ENCODE results near the gene EFNA2. TPM values are rescaled to one million over a fixed set of nuclear protein-coding genes. Genes with fewer than 3 reads are reported as not detected.

Gene EFNA2
- total and polyA plus RNA-seq, 2 experiments from 2014 or later = 2.7 to 10.3 TPM

DNA sequence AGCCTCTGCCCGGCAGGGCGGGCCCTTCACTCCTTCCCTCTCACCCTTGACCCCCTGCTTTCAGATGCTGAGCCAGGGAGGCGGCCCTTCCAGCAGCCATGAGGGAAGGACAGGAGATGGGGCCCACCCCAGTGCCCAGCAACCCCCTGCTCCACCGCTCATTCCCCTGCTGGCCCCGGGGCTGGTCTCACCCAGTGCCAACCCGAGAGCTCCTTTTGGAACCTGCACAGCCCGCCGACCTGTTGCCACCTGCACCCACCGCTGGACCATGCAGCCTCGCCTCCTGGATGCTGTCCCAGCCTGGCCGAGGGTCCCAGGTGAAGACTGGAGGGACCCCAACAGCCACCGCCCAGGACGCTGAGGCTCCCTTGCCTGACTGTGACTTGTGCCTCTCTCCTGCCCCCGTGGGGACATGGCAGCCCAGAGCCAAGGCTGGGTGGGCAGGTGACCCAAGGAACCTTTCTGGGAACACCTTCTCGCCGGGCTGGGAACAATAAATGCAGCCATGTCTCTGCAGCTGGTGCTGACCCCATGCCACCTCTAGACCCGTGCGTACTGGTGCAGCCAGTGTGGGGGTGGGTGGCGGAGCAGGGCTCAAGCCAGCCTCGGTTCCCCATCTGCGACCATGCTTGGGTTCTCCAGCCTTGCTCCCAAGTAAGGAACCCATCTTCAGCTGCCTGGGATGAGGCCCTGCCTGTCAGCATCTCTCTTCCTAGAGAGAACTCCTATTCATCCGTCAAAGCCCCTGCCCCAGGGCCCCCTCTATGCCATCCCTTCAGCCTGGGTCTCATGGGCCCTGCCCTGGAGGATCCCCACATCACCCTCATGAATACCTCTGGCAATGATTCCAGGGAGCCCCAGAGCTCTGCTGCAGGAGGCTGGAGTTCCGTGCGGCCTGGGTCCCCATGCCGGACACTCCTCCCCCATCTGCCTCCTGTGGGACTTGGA lies 6.7 kb upstream of the EFNA2 start:
- no peak overlapping the region for H3K4me3 ChIP-seq
- H3K36me3 ChIP-seq (ENCODE audit: insufficient read depth) = peaks cover under 1% of the 10 kb centered on the region; the same call in 1 of the 2 replicates
- Mint-ChIP-seq H3K27ac (no peak overlapping the region), H3K4me3 (no peak overlapping the region), H3K4me1 (peaks cover 20% of the 10 kb centered on the region), H3K9me3 (no peaks in the 10 kb centered on the region; the same call in 2 of the 3 replicates), H3K27me3 (ENCODE audit: insufficient read depth, low read depth, poor library complexity) (peaks cover 22% of the 10 kb centered on the region), H3K36me3 (ENCODE audit: low read depth) (peaks cover 19% of the 10 kb centered on the region)
- no peak overlapping the region for H3K27ac ChIP-seq (ENCODE audit: low read depth)
- H4K20me1 ChIP-seq (replicated peaks; ENCODE audit: insufficient read depth) = peaks cover 2% of the 10 kb centered on the region; the same call in 1 of the 2 replicates
- H3K27me3 ChIP-seq (ENCODE audit: insufficient read depth) = peaks cover 2% of the 10 kb centered on the region; the same call in 1 of the 2 replicates
- H3K9me2 ChIP-seq (ENCODE audit: insufficient read depth) = no peaks in the 10 kb centered on the region
- peaks cover 28% of the 10 kb centered on the region for H3F3A ChIP-seq (replicated peaks; ENCODE audit: low read depth)
- H2AFZ ChIP-seq = no peak overlapping the region
- TF ChIP-seq CREB1 (CRISPR knock-in tag; IDR thresholded peaks at IDR 0.05; ENCODE audit: low read depth) = no peak
- TF ChIP-seq, protein P1, sequence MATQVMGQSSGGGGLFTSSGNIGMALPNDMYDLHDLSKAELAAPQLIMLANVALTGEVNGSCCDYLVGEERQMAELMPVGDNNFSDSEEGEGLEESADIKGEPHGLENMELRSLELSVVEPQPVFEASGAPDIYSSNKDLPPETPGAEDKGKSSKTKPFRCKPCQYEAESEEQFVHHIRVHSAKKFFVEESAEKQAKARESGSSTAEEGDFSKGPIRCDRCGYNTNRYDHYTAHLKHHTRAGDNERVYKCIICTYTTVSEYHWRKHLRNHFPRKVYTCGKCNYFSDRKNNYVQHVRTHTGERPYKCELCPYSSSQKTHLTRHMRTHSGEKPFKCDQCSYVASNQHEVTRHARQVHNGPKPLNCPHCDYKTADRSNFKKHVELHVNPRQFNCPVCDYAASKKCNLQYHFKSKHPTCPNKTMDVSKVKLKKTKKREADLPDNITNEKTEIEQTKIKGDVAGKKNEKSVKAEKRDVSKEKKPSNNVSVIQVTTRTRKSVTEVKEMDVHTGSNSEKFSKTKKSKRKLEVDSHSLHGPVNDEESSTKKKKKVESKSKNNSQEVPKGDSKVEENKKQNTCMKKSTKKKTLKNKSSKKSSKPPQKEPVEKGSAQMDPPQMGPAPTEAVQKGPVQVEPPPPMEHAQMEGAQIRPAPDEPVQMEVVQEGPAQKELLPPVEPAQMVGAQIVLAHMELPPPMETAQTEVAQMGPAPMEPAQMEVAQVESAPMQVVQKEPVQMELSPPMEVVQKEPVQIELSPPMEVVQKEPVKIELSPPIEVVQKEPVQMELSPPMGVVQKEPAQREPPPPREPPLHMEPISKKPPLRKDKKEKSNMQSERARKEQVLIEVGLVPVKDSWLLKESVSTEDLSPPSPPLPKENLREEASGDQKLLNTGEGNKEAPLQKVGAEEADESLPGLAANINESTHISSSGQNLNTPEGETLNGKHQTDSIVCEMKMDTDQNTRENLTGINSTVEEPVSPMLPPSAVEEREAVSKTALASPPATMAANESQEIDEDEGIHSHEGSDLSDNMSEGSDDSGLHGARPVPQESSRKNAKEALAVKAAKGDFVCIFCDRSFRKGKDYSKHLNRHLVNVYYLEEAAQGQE (IDR thresholded peaks at IDR 0.05; ENCODE audit: unreplicated experiment) = no peak
- TF ChIP-seq JUNB (IDR thresholded peaks at IDR 0.05; ENCODE audit: unreplicated experiment) = no peak
- TF ChIP-seq, protein P2, sequence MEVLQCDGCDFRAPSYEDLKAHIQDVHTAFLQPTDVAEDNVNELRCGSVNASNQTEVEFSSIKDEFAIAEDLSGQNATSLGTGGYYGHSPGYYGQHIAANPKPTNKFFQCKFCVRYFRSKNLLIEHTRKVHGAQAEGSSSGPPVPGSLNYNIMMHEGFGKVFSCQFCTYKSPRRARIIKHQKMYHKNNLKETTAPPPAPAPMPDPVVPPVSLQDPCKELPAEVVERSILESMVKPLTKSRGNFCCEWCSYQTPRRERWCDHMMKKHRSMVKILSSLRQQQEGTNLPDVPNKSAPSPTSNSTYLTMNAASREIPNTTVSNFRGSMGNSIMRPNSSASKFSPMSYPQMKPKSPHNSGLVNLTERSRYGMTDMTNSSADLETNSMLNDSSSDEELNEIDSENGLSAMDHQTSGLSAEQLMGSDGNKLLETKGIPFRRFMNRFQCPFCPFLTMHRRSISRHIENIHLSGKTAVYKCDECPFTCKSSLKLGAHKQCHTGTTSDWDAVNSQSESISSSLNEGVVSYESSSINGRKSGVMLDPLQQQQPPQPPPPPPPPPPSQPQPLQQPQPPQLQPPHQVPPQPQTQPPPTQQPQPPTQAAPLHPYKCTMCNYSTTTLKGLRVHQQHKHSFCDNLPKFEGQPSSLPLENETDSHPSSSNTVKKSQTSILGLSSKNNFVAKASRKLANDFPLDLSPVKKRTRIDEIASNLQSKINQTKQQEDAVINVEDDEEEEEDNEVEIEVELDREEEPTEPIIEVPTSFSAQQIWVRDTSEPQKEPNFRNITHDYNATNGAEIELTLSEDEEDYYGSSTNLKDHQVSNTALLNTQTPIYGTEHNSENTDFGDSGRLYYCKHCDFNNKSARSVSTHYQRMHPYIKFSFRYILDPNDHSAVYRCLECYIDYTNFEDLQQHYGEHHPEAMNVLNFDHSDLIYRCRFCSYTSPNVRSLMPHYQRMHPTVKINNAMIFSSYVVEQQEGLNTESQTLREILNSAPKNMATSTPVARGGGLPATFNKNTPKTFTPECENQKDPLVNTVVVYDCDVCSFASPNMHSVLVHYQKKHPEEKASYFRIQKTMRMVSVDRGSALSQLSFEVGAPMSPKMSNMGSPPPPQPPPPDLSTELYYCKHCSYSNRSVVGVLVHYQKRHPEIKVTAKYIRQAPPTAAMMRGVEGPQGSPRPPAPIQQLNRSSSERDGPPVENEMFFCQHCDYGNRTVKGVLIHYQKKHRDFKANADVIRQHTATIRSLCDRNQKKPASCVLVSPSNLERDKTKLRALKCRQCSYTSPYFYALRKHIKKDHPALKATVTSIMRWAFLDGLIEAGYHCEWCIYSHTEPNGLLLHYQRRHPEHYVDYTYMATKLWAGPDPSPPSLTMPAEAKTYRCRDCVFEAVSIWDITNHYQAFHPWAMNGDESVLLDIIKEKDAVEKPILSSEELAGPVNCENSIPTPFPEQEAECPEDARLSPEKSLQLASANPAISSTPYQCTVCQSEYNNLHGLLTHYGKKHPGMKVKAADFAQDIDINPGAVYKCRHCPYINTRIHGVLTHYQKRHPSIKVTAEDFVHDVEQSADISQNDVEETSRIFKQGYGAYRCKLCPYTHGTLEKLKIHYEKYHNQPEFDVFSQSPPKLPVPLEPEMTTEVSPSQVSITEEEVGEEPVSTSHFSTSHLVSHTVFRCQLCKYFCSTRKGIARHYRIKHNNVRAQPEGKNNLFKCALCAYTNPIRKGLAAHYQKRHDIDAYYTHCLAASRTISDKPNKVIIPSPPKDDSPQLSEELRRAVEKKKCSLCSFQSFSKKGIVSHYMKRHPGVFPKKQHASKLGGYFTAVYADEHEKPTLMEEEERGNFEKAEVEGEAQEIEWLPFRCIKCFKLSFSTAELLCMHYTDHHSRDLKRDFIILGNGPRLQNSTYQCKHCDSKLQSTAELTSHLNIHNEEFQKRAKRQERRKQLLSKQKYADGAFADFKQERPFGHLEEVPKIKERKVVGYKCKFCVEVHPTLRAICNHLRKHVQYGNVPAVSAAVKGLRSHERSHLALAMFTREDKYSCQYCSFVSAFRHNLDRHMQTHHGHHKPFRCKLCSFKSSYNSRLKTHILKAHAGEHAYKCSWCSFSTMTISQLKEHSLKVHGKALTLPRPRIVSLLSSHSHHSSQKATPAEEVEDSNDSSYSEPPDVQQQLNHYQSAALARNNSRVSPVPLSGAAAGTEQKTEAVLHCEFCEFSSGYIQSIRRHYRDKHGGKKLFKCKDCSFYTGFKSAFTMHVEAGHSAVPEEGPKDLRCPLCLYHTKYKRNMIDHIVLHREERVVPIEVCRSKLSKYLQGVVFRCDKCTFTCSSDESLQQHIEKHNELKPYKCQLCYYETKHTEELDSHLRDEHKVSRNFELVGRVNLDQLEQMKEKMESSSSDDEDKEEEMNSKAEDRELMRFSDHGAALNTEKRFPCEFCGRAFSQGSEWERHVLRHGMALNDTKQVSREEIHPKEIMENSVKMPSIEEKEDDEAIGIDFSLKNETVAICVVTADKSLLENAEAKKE (CRISPR knock-in tag; IDR thresholded peaks at IDR 0.05) = no peak
- no peak for TF ChIP-seq EZH2phosphoT487 (IDR thresholded peaks at IDR 0.05; ENCODE audit: unreplicated experiment)
- TF ChIP-seq ZNF331 (CRISPR knock-in tag; IDR thresholded peaks at IDR 0.05; ENCODE audit: low read depth) = no peak
- no peak for ATAC-seq
- H3K4me2 ChIP-seq = no peak overlapping the region
- peaks cover 7% of the 10 kb centered on the region for H3K79me2 ChIP-seq (replicated peaks; ENCODE audit: insufficient read depth)
- peaks cover 4% of the 10 kb centered on the region for H3K4me1 ChIP-seq (ENCODE audit: insufficient read depth)
- no peak for DNase-seq (ENCODE audit: low spot score)

All from GM23338 (cell line).